HepG2 (cell line): ENCODE results near the gene CDH1. TPM values are rescaled to one million over a fixed set of nuclear protein-coding genes. Genes with fewer than 3 reads are reported as not detected.
A peak's percentile ranks its signal among the peaks of the same experiment; 100 is the strongest.

Experiments used
- ATAC-seq: fragments of 200-7000 bp; cut with Tn5 transposase; 3 replicates; pipeline ENCODE4 v1.9.1; 2020; ENCODE audit warnings: mild to moderate bottlenecking, moderate library complexity
- BruUV-seq: library from RNA; stranded (reverse); fragments of 400-500 nt; replicated peaks from 2 replicates; lab custom pipeline; 2021; lab: Mats Ljungman, UMichigan
- CTCF ChIA-PET: fragments of 300-600 bp; formaldehyde crosslinking; extraction: SDS; loops from one replicate; lab custom pipeline; 2021; ENCODE audit warnings: low total read pairs, inconsistent platforms, low intra/inter-chr PET ratio; lab: Yijun Ruan, JAX
- POLR2A ChIA-PET: fragments of 350-600 bp; sonication (Branson Sonifier 250); formaldehyde crosslinking; loops from one replicate; lab custom pipeline; 2020; ENCODE audit warnings: antibody characterized with exemption, inconsistent platforms; lab: Yijun Ruan, JAX
- DNase-seq: peaks from one replicate; pipeline ENCODE4 v3.0.0-alpha.2; 2015; ENCODE audit warnings: low spot score
- FAIRE-seq: peaks from 3 replicates; lab custom pipeline; 2011; peaks lifted over from hg19 to GRCh38; lab: Jason Lieb, UNC
- H2AFZ ChIP-seq: one replicate; pipeline ENCODE4 v1.6.1; 2011; ENCODE audit warnings: low read length, inconsistent platforms
- H3K27ac ChIP-seq: fragments of 300-600 bp; 3 replicates; pipeline ENCODE4 v1.8.0; 2011; ENCODE audit warnings: mixed run types, mild to moderate bottlenecking, mixed read lengths, low read length, inconsistent platforms; ENCODE audit not compliant: insufficient read depth; ENCODE audit errors: extremely low read length
- H3K27me3 ChIP-seq, 2 experiments: fragments of 200-600 bp in 1 of 2; 2 replicates in 1 of 2; 3 replicates in 1 of 2; pipeline versions ENCODE4 v1.6.0 to v1.8.0; 2011; ENCODE audit warnings: low read length in 2 of 2, mild to moderate bottlenecking in 2 of 2, moderate library complexity in 2 of 2, inconsistent platforms in 1 of 2; ENCODE audit not compliant: insufficient read depth in 2 of 2, control insufficient read depth in 1 of 2
- H3K36me3 ChIP-seq, 2 experiments: fragments of 200-600 bp in 1 of 2; replicated peaks in 1 of 2; 2 replicates in 1 of 2; 3 replicates in 1 of 2; pipeline versions ENCODE4 v1.5.1 to v1.8.0; 2011; ENCODE audit warnings: low read length in 2 of 2, inconsistent platforms in 1 of 2; ENCODE audit not compliant: insufficient read depth in 2 of 2, control insufficient read depth in 1 of 2
- H3K4me1 ChIP-seq: 2 replicates; pipeline ENCODE4 v1.5.1; 2012; ENCODE audit warnings: low read length, inconsistent platforms; ENCODE audit not compliant: insufficient read depth
- H3K4me2 ChIP-seq: 2 replicates; pipeline ENCODE4 v1.6.0; 2011; ENCODE audit warnings: low read depth, low read length, inconsistent platforms
- H3K4me3 ChIP-seq, 3 experiments: fragments of 200-600 bp in 1 of 3; sonication (generic), shearing (Covaris generic) in 1 of 3; replicated peaks in 1 of 3; 2 replicates each; pipeline ENCODE4 v1.5.1; 2011 to 2016; ENCODE audit warnings: low read length in 3 of 3, inconsistent platforms in 2 of 3, low read depth in 2 of 3, mild to moderate bottlenecking in 2 of 3, control low read depth in 1 of 3, mixed read lengths in 1 of 3; ENCODE audit not compliant: insufficient read depth in 1 of 3
- H3K79me2 ChIP-seq: one replicate; pipeline ENCODE4 v1.6.1; 2011; ENCODE audit warnings: low read length, inconsistent platforms; ENCODE audit not compliant: insufficient read depth
- H3K9ac ChIP-seq: 2 replicates; pipeline ENCODE4 v1.6.0; 2011; ENCODE audit warnings: mild to moderate bottlenecking, low read depth, low read length, inconsistent platforms; ENCODE audit not compliant: insufficient read depth
- H3K9me3 ChIP-seq: 2 replicates; pipeline ENCODE4 v1.5.1; 2012; ENCODE audit warnings: mild to moderate bottlenecking, low read length
- H4K20me1 ChIP-seq: 2 replicates; pipeline ENCODE4 v1.6.0; 2011; ENCODE audit warnings: inconsistent platforms, mild to moderate bottlenecking, low read length, moderate library complexity; ENCODE audit not compliant: insufficient read depth
- AHDC1 ChIP-seq: sonication (generic); formaldehyde crosslinking; IDR thresholded peaks from 2 replicates; pipeline ENCODE4 v1.5.1; 2020; ENCODE audit warnings: mild to moderate bottlenecking, missing genetic modification reagents, borderline replicate concordance
- CBFB ChIP-seq: sonication (generic); formaldehyde crosslinking; IDR thresholded peaks from 2 replicates; pipeline ENCODE4 v1.4.0; 2020; ENCODE audit warnings: missing genetic modification reagents
- FOXK2 ChIP-seq: fragments of 450-650 bp; IDR thresholded peaks from 2 replicates; pipeline ENCODE4 v1.6.1; 2016
- RFX5 ChIP-seq: IDR thresholded peaks from 2 replicates; pipeline ENCODE4 v1.6.1; 2011; ENCODE audit warnings: low read depth, low read length, improper control_type of control experiment
- ZMYM3 ChIP-seq: sonication (generic); formaldehyde crosslinking; IDR thresholded peaks from 2 replicates; pipeline ENCODE4 v1.5.1; 2020; ENCODE audit warnings: mild to moderate bottlenecking, missing genetic modification reagents
- WGBS: methylation state at CpG from one replicate; pipeline ENCODE4 v1.1.6; 2017; ENCODE audit warnings: low lambda C conversion rate; 5-methylcytosine and 5-hydroxymethylcytosine counted together
- in situ Hi-C: cut with HindIII; loops from 2 replicates; pipeline ENCODE4 v1.10.0; 2017; ENCODE audit warnings: low pct_unique_long_range_greater_than_20kb; ENCODE audit not compliant: extremely low pct_ligation_motif_present
- intact Hi-C: fragments of 100-400 bp; cut with micrococcal nuclease; formaldehyde crosslinking; loops from one replicate; pipeline ENCODE4 v1.10.0; 2022; ENCODE audit not compliant: unreplicated experiment
- polyA plus RNA-seq, 8 experiments: library from polyadenylated mRNA; depleted of rRNA in 3 of 8; stranded (reverse) in 7 of 8; unstranded in 1 of 8; fragments of >200 nt; fragmentation: Illumina TruSeq in 4 of 8; extraction: Trizol in 4 of 8; gene quantifications; 2 replicates each; pipeline versions ENCODE4 v1.2.1 to v1.2.3, GENCODE V29; 2011 to 2016; ENCODE audit warnings: low read depth in 4 of 8, missing spikeins in 1 of 8, mixed read lengths in 1 of 8; ENCODE audit not compliant: insufficient read depth in 1 of 8
- total RNA-seq, 5 experiments: library from RNA; depleted of rRNA; stranded (reverse); fragments of >200 nt; fragmentation: Illumina TruSeq; extraction: Trizol; gene quantifications; 2 replicates each; pipeline ENCODE4 v1.2.3, GENCODE V29; 2016; ENCODE audit warnings: low read depth in 1 of 5

Gene CDH1
- total and polyA plus RNA-seq, 2 of the 13 experiments (the other 11 are each of a cell fraction or from before 2014, with no cell fraction given) = 0.95 to 9.8 TPM

GRCh38 chr16:68750193-68750695, 13.2 kb downstream of the CDH1 start:
- Histone ChIP-seq H3K79me2 (no peaks in the 10 kb centered on the region), H2AFZ (no peak overlapping the region), H3K36me3 (no peaks in the 10 kb centered on the region), H4K20me1 (no peaks in the 10 kb centered on the region), H3K4me3 (no peak overlapping the region), H3K4me2 (no peak overlapping the region), H3K27ac (no peak overlapping the region), H3K27me3 (no peaks in the 10 kb centered on the region), H3K4me1 (peaks cover 68% of the 10 kb centered on the region), H3K9ac (no peak overlapping the region), H3K9me3 (no peaks in the 10 kb centered on the region)
- DNase-seq (no peak), ATAC-seq (no peak), FAIRE-seq (no peak)
- intact Hi-C loops = no loop called here
- in situ Hi-C loops = no loop called here
- POLR2A ChIA-PET = interaction anchor here (0.7 to 4.5 kb wide), 5 partner anchors 9 to 43 kb away, joined by 3 to 31 read pairs (median 5); no protein-coding TSS in a partner anchor
- WGBS = 76% methylated on average over 8 of the region's 8 CpGs
- CTCF ChIA-PET = interaction anchor here (0.6 to 2.0 kb wide), 2 partner anchors 50 to 372 kb away, joined by 4 to 11 read pairs; no protein-coding TSS in a partner anchor
- TF ChIP-seq RFX5 = no peak
- no peak for TF ChIP-seq FOXK2
- TF ChIP-seq CBFB = no peak
- no TSS peak for BruUV-seq

- H3K36me3 ChIP-seq = no peaks in the 10 kb centered on the region
- intact Hi-C loops = no loop called here
- ChIA-PET POLR2A (interaction anchor here (0.7 to 4.5 kb wide), 2 partner anchors 10 to 23 kb away, joined by 5 to 31 read pairs; no protein-coding TSS in a partner anchor), CTCF (no interaction called here)
- no TSS peak for BruUV-seq
- H3K9me3 ChIP-seq = no peaks in the 10 kb centered on the region
- H2AFZ ChIP-seq = no peak overlapping the region
- H3K4me3 ChIP-seq = no peak overlapping the region
- no peaks in the 10 kb centered on the region for H4K20me1 ChIP-seq
- peaks cover 59% of the 10 kb centered on the region for H3K4me1 ChIP-seq
- no peak overlapping the region for H3K4me2 ChIP-seq
- FAIRE-seq (no peak), DNase-seq (no peak)
- H3K79me2 ChIP-seq = no peaks in the 10 kb centered on the region
- no peaks in the 10 kb centered on the region for H3K27me3 ChIP-seq
- WGBS = 88% methylated on average over 4 of the region's 4 CpGs
- TF ChIP-seq ZMYM3 (CRISPR knock-in tag) = peak; percentile 37; the same call in 1 of the 2 replicates
- TF ChIP-seq AHDC1 (CRISPR knock-in tag) = no peak
- TF ChIP-seq, all 625 proteins: peak for 1
- Histone ChIP-seq H3K27ac (no peak overlapping the region), H3K9ac (no peak overlapping the region)
- no peak for ATAC-seq
- in situ Hi-C loops = no loop called here
These were observed 14.1 kb downstream of the CDH1 start for GRCh38 chr16:68751160-68751559.
